GM15510 (cell line): ENCODE measurements around the gene RAP1B.

Experiments
- POLR2A ChIP-seq: IDR thresholded peaks from 3 replicates; pipeline ENCODE4 v1.6.1; 2011; ENCODE audit warnings: borderline replicate concordance; ENCODE audit not compliant: insufficient read length; ENCODE audit errors: extremely low read depth

RAP1B gene

DNA sequence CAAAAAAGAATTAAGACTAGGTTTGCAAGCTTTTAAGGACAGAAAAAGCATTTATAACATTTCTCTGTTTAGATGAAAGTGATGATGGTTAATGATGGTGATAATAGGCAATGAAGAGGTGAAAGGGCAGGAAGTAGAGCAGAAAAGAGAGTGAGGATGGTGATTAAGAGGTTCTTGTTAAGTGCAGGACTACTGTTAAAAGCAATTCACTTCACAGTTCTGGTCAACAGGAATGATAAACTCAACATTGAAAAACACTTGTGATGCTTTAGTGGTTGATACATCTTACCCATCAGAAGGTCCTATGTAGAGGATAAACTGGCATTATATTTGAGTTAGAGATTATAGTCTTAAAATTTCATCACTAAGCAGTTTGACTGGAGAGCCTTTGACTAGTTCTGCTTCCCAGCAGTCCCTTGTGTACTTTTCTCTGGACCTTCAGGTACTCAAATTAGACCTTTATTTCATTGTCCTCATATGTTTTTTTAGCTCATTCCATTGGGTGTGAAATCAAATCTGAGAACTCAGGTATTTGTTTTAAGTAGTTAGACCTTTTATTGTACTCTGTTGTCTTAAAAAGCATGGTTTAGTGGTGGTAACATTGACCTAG lies 10.9 kb downstream of the RAP1B start:
- no peak for TF ChIP-seq POLR2A

DNA sequence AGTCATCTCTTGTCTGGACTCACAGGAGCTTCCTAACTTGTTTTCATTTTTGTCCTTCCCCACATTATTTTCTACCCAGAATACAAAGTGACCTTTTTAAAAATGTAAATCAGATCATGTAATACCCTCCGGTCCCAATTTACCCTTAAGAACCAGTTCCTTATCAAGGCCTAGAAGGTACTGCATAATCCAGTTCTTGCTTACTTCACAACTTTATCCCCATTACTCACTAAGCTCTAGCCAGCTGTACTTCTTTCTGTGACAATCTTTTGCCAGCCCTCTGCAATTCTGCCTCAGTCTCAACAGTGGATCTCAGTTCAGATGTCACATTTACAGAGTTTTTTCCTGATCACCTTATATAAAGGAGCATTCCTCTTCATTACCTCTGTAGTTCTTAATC lies 11.6 kb downstream of the RAP1B start:
- no peak for TF ChIP-seq POLR2A

GRCh38 chr12:68623059-68623458 lies 12.4 kb downstream of the RAP1B start:
- no peak for TF ChIP-seq POLR2A

GRCh38 chr12:68623984-68624383 lies 13.3 kb downstream of the RAP1B start:
- no peak for TF ChIP-seq POLR2A

DNA sequence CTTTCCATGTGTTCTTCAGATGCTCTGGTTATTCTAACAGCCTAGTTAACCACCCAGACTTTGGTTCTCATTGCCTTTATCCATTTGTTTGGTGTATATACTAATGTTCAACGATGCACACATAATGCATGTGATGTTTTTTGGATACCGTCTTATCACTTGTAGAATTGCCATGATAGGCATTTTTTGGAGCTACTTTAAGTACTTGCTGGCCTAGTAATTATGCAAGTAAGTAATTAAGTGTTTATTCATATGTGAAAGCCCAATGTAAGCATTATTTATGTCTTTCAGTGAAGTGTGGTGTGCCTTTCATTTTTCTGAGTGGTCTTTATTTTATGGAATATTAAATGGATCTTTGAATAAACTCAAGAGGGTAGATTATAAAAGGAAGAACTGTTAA lies 14.2 kb downstream of the RAP1B start:
- no peak for TF ChIP-seq POLR2A

DNA sequence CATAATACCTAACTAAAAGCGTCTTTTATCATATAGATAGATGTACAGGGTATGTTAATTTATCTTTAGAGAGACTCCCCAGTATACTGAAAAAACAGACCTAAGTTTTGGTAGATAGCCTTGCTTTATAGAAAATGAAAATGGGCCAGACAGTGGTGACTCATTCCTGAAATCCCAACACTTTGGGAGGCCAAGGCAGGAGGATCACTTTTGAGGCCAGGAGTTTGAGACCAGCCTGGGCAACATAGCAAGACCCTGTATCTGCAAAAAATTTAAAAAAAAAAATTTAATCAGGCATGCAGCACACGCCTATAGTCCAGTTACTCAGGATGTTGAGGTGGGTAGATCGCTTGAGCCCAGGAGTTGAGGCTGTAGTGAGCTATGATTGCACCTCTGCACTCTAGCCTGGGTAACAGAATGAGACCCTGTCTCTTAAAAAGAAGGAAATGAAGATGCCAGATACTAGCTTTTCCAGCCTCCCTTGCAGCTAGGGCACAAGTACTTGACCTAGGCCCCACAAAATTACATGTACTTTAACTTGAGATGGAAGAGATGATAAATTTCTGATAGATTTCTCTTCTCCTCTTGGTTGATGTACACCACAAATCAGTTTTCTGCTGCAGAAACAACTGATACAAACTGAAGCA lies 17.1 kb downstream of the RAP1B start:
- TF ChIP-seq POLR2A = no peak

- TF ChIP-seq POLR2A = no peak
Measured at GRCh38 chr12:68628698-68629097, 18.0 kb downstream of the RAP1B start.

GRCh38 chr12:68630050-68630449 lies 19.4 kb downstream of the RAP1B start:
- TF ChIP-seq POLR2A = no peak

- no peak for TF ChIP-seq POLR2A
Measured at GRCh38 chr12:68630598-68630997, 19.9 kb downstream of the RAP1B start.

DNA sequence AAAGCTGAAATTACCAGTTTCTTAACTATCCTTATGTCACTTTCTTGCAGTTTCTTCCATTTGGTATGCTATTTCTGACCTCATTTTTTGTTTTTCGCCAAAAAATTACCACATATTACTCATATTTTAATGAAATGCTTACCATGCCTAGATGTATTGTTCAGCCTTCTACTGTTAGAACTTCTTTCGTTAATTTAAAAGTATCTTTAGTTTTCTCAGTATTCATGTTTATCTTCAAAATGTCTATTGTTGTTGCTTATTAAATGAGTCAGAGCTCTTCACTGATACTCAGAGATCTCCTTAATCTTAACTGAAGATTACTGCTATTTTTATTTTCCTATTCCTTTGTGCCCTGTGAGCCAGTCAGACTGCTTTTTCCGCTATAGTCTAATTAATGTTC lies 20.5 kb downstream of the RAP1B start:
- TF ChIP-seq POLR2A = no peak

GRCh38 chr12:68632486-68632885 lies 21.8 kb downstream of the RAP1B start:
- TF ChIP-seq POLR2A = no peak

DNA sequence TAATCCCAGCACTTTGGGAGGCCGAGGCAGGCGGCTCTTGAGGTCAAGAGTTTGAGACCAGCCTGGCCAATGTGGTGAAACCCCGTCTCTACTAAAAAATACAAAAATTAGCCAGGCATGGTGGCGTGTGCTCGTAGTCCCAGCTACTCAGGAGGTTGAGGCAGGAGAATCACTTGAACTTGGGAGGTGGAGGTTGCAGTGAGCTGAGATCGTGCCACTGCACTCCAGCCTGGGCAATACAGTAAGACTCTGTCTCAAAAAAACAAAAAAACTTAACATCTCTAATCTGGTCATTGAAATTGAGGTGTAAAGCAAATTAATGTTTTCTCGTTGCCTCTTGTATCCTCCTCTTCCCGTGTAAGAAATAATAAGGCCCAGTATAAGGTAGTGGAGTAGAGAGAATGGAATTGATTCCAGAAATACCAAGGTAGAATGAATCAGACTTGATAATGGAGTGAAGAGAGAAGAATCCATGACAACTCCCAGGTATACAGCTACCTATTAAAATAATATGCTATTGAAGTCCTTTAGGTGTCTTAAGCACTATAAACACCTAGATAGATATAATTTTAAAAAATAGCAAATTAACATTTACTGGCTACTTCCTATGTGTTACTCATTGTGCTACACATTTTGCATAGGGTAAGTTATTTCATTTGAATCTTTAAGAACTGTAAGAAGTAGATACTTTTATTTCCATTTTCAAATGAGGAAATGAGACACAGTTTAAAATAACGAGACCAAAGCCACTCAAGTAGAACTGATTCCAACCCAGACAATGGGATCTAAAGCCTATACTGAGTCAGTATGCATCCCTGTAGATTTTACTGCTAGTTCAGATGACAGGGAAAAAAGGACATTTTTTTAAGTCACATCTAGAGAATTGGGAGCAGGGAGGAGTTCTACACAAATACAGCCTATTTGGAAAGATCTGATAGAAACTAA lies 23.2 kb downstream of the RAP1B start:
- no peak for TF ChIP-seq POLR2A

GRCh38 chr12:68636268-68636667 lies 25.6 kb downstream of the RAP1B start:
- TF ChIP-seq POLR2A = no peak

- TF ChIP-seq POLR2A = no peak
Measured at GRCh38 chr12:68638171-68638570, 27.5 kb downstream of the RAP1B start.

DNA sequence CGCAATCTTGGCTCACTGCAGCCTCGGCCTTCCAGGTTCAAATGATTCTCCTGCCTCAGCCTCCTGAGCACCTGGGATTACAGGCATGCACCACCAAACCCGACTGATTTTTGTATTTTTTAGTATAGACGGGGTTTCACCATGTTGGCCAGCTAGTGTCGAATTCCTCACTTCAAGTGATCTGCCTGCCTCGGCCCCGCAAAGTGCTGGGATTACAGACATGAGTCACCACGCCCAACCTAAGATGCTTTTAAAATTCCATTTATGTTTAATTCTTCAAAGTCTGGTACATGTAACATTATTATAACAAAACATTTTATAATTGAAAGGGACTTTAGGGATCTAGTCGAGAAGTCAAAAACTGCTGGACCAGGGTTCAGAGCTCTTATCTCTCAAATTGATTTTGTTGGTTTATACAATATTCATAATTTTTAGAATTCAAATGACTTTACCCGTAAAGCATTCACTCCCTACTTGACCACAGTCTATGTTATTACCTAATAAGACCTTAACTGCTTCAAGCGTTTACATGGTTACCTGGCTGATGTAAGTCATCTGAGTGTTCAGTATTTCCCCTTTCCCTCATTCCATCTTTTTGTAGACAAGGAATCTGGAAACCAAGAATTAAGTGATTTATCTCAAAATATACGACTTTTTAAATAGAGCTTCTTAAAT lies 28.2 kb downstream of the RAP1B start:
- no peak for TF ChIP-seq POLR2A

DNA sequence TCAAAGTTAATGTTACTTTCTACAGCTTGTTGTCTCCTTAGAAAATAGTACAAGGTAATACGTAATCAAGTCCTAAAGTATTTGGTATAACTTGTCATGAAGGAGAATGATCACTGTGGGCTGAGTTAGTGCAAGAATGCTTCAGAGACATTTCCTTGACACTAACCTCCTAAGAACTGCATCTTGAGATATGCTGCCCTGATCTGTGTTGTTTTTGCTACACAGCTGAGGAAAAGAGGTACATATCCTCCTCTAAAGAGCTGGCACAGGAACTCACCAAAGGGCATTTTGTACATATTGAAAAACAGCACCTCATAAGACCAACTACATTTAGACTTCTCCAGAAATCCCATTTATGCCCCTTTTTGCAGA lies 28.7 kb downstream of the RAP1B start:
- no peak for TF ChIP-seq POLR2A

- no peak for TF ChIP-seq POLR2A
Measured at GRCh38 chr12:68641138-68641537, 30.4 kb downstream of the RAP1B start.
